HCT116 (cell line): Measurements from ENCODE around the gene LMAN1L. TPM values are rescaled to one million over a fixed set of nuclear protein-coding genes. Genes with fewer than 3 reads are reported as not detected.
A peak's percentile ranks its signal among the peaks of the same experiment; 100 is the strongest.

Experiments used
- ATAC-seq: fragments of 200-7000 bp; cut with Tn5 transposase; 2 replicates; pipeline ENCODE4 v1.9.1; 2020; ENCODE audit warnings: mild to moderate bottlenecking, moderate library complexity
- BruUV-seq: library from RNA; stranded (reverse); fragments of 400-500 nt; replicated peaks from 2 replicates; lab custom pipeline; 2021; lab: Mats Ljungman, UMichigan
- CTCF ChIA-PET: fragments of 300-600 bp; sonication (Branson Sonifier 250); formaldehyde crosslinking; loops from one replicate; lab custom pipeline; 2021; ENCODE audit warnings: antibody characterized with exemption; lab: Charles Lee
- POLR2A ChIA-PET: fragments of 300-600, 350-600 bp; sonication (Branson Sonifier 250); formaldehyde crosslinking; loops from one replicate; lab custom pipeline; 2021; ENCODE audit warnings: antibody characterized with exemption; lab: Charles Lee
- RAD21 ChIA-PET, 2 experiments: fragments of 300-600 bp; sonication (Branson Sonifier 250); formaldehyde crosslinking; loops; one replicate each; lab custom pipeline; 2023; ENCODE audit warnings: low total read pairs in 2 of 2; ENCODE audit not compliant: uncharacterized antibody in 2 of 2, unreplicated experiment in 2 of 2, low non-redundant PET in 1 of 2; lab: Charles Lee
- DNase-seq: peaks from one replicate; pipeline ENCODE4 v3.0.0-alpha.2; 2010; ENCODE audit warnings: low read depth, low spot score
- H2AFZ ChIP-seq: fragments of 200-600 bp; shearing (Covaris generic), sonication (generic); 2 replicates; pipeline ENCODE4 v1.6.1; 2017; ENCODE audit warnings: low read depth, mixed run types, mixed read lengths, antibody characterized with exemption, low read length; ENCODE audit not compliant: poor library complexity, severe bottlenecking
- H3K27ac ChIP-seq: 2 replicates; pipeline ENCODE4 v1.5.1; 2012; ENCODE audit warnings: low read depth, low read length
- H3K27me3 ChIP-seq: fragments of 200-600 bp; sonication (generic); 2 replicates; pipeline ENCODE4 v1.6.1; 2016; ENCODE audit warnings: mixed run types, low read length, mixed read lengths; ENCODE audit not compliant: insufficient read depth
- H3K36me3 ChIP-seq, 2 experiments: fragments of 200-500 bp in 1 of 2; fragments of 200-600 bp in 1 of 2; sonication (Bioruptor generic) in 1 of 2; sonication (generic) in 1 of 2; 2 replicates each; pipeline versions ENCODE4 v1.5.1 to v1.6.1; 2014 to 2016; ENCODE audit warnings: low read length in 2 of 2, inconsistent platforms in 1 of 2, mixed read lengths in 1 of 2, mixed run types in 1 of 2; ENCODE audit not compliant: insufficient read depth in 2 of 2, control insufficient read depth in 1 of 2
- H3K4me1 ChIP-seq, 2 experiments: fragments of 200-600 bp in 1 of 2; sonication (generic) in 1 of 2; 2 replicates each; pipeline versions ENCODE4 v1.5.1 to v1.6.1; 2012 to 2017; ENCODE audit warnings: low read length in 2 of 2, inconsistent platforms in 1 of 2, mild to moderate bottlenecking in 1 of 2, mixed read lengths in 1 of 2, mixed run types in 1 of 2, moderate library complexity in 1 of 2; ENCODE audit not compliant: insufficient read depth in 2 of 2, control insufficient read depth in 1 of 2
- H3K4me2 ChIP-seq: fragments of 200-600 bp; sonication (generic); 2 replicates; pipeline ENCODE4 v1.6.1; 2017; ENCODE audit warnings: mixed run types, low read length, mixed read lengths
- H3K4me3 ChIP-seq, 2 experiments: fragments of 200-600 bp in 1 of 2; sonication (generic) in 1 of 2; replicated peaks in 1 of 2; 2 replicates each; pipeline ENCODE4 v1.5.1; 2011 to 2016; ENCODE audit warnings: low read length in 2 of 2, control low read depth in 1 of 2, low read depth in 1 of 2, mild to moderate bottlenecking in 1 of 2, mixed read lengths in 1 of 2, mixed run types in 1 of 2
- H3K79me2 ChIP-seq: fragments of 200-600 bp; sonication (generic); 2 replicates; pipeline ENCODE4 v1.6.1; 2017; ENCODE audit warnings: mild to moderate bottlenecking, mixed run types, low read length, moderate library complexity, mixed read lengths; ENCODE audit not compliant: insufficient read depth
- H3K9ac ChIP-seq: fragments of 200-600 bp; sonication (generic); 2 replicates; pipeline ENCODE4 v1.6.1; 2016; ENCODE audit warnings: low read length, mixed read lengths
- H3K9me2 ChIP-seq: fragments of 200-600 bp; sonication (generic), shearing (Covaris generic); 2 replicates; pipeline ENCODE4 v1.6.1; 2017; ENCODE audit warnings: mixed run types, mild to moderate bottlenecking, moderate library complexity; ENCODE audit not compliant: insufficient read depth
- H3K9me3 ChIP-seq, 2 experiments: fragments of 200-500 bp in 1 of 2; fragments of 200-600 bp in 1 of 2; sonication (Bioruptor generic) in 1 of 2; sonication (generic) in 1 of 2; 2 replicates each; pipeline ENCODE4 v1.6.1; 2014 to 2017; ENCODE audit warnings: low read length in 2 of 2, mixed read lengths in 2 of 2, inconsistent platforms in 1 of 2, low read depth in 1 of 2, mild to moderate bottlenecking in 1 of 2, mixed run types in 1 of 2, moderate library complexity in 1 of 2; ENCODE audit not compliant: control insufficient read depth in 1 of 2, insufficient read depth in 1 of 2
- H4K20me1 ChIP-seq: fragments of 200-600 bp; sonication (generic), shearing (Covaris generic); 2 replicates; pipeline ENCODE4 v1.6.1; 2017; ENCODE audit warnings: mixed run types, mild to moderate bottlenecking, moderate library complexity; ENCODE audit not compliant: insufficient read depth
- EZH2phosphoT487 ChIP-seq: fragments of 200-600 bp; IDR thresholded peaks from 2 replicates; pipeline ENCODE4 v1.6.1; 2018; ENCODE audit warnings: antibody characterized with exemption, borderline replicate concordance
- JUND ChIP-seq: IDR thresholded peaks from 2 replicates; pipeline ENCODE4 v1.6.1; 2012
- POLR2AphosphoS5 ChIP-seq: IDR thresholded peaks from 2 replicates; pipeline ENCODE4 v1.6.1; 2011; ENCODE audit warnings: mild to moderate bottlenecking, low read depth, low read length, moderate library complexity
- SIN3A ChIP-seq: IDR thresholded peaks from 2 replicates; pipeline ENCODE4 v1.6.1; 2012; ENCODE audit warnings: low read depth
- YY1 ChIP-seq: IDR thresholded peaks from 2 replicates; pipeline ENCODE4 v1.6.1; 2011; ENCODE audit warnings: low read length, low read depth, moderate library complexity, mild to moderate bottlenecking; ENCODE audit not compliant: insufficient replicate concordance; ENCODE audit errors: extremely low read depth
- ZFX ChIP-seq: fragments of 450-650 bp; IDR thresholded peaks from 2 replicates; pipeline ENCODE4 v1.6.1; 2017
- ZNF274 ChIP-seq: fragments of 200-500 bp; sonication (Bioruptor generic); IDR thresholded peaks from 2 replicates; pipeline ENCODE4 v1.6.1; 2014; ENCODE audit warnings: mild to moderate bottlenecking, low read depth, low read length, inconsistent platforms
- intact Hi-C: fragments of 100-400 bp; cut with micrococcal nuclease; formaldehyde crosslinking; loops from 2 replicates; pipeline ENCODE4 v1.10.0; 2022
- total RNA-seq: library from RNA; stranded (reverse); gene quantifications from one replicate; pipeline ENCODE4 v1.2.1, GENCODE V29; 2021; ENCODE audit not compliant: unreplicated experiment
- TF ChIP-seq, protein P1 (sequence below), 3 experiments: fragments of 200-600 bp in 1 of 3; sonication (generic) in 1 of 3; IDR thresholded peaks in 2 of 3; conservative IDR thresholded peaks in 1 of 3; 2 replicates each; pipeline ENCODE4 v1.5.1; 2012 to 2017; ENCODE audit warnings: low read depth in 2 of 3, low read length in 2 of 3, antibody characterized with exemption in 1 of 3, borderline replicate concordance in 1 of 3, control low read depth in 1 of 3, mild to moderate bottlenecking in 1 of 3, mixed read lengths in 1 of 3, mixed run types in 1 of 3, moderate library complexity in 1 of 3; ENCODE audit not compliant: insufficient read depth in 1 of 3

LMAN1L gene
- total RNA-seq, 1 experiment from 2014 or later = 0.17 TPM

DNA sequence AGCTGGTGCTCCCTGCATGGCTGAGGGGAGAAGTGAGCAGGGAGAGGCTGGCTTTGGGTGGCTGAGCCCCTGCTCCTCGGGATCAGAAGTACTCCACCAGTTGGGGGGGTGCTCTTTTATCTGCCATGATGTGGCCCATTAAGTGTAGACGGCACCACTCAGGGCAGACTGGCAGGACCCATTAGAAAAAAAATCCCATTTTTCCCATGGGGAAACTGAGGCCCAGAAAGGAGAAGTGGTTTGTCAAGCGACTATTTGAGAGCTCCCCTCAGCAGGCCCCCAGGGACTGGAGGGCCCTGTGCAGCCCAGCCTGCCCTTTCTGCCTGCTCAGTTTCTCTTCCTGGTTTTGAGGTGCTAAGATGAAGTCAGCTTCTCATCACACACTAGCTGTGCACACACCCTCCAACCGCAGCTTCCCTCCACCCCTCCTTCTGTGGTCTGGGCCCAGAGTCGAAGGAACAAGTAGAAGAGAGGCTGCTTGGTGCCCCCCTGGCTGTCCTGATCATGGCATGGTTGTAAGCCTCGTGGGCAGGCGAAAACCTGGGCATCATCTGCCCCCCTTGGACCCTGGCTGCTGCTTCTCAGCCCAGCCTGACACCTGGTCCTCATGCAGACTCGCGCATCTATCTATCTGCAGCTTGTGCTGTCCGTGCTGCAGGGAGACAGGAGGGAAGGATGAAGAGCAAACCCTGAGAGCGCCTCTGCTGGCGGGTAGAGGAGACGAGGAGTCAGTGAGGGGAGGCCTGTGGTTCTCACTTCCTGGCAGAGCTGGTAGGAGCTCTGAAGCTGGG is 25.2 kb upstream of the LMAN1L start:
- no peak overlapping the region for H2AFZ ChIP-seq
- H3K79me2 ChIP-seq = peaks cover 97% of the 10 kb centered on the region
- DNase-seq (no peak), ATAC-seq (peak; percentile 69)
- POLR2A ChIA-PET = no interaction called here
- H3K36me3 ChIP-seq = peaks cover 0 to 5% of the 10 kb centered on the region in 2 experiments; a peak in 3 of 4 replicates
- no peak overlapping the region; the same call in 1 of the 2 replicates for H3K27ac ChIP-seq
- H3K4me3 ChIP-seq = no peak overlapping the region
- no peaks in the 10 kb centered on the region for H3K27me3 ChIP-seq
- H3K4me1 ChIP-seq = peaks cover 20 to 42% of the 10 kb centered on the region in 2 experiments
- CTCF ChIA-PET = interaction anchor here (1.1 to 2.7 kb wide), 7 partner anchors 9 to 18 kb away, joined by 3 to 12 read pairs (median 4); no protein-coding TSS in a partner anchor
- H3K9me3 ChIP-seq = no peaks in the 10 kb centered on the region
- H4K20me1 ChIP-seq = peaks cover 12% of the 10 kb centered on the region; the same call in 1 of the 2 replicates
- intact Hi-C loops = loop anchor here (10.0 kb wide), 1 partner anchor 417 kb away; the partner anchor contains the start of gene C15orf39
- no peak overlapping the region for H3K9ac ChIP-seq
- no peak overlapping the region for H3K4me2 ChIP-seq
- H3K9me2 ChIP-seq = no peaks in the 10 kb centered on the region
- no peak for TF ChIP-seq SIN3A
- TF ChIP-seq, protein P1, sequence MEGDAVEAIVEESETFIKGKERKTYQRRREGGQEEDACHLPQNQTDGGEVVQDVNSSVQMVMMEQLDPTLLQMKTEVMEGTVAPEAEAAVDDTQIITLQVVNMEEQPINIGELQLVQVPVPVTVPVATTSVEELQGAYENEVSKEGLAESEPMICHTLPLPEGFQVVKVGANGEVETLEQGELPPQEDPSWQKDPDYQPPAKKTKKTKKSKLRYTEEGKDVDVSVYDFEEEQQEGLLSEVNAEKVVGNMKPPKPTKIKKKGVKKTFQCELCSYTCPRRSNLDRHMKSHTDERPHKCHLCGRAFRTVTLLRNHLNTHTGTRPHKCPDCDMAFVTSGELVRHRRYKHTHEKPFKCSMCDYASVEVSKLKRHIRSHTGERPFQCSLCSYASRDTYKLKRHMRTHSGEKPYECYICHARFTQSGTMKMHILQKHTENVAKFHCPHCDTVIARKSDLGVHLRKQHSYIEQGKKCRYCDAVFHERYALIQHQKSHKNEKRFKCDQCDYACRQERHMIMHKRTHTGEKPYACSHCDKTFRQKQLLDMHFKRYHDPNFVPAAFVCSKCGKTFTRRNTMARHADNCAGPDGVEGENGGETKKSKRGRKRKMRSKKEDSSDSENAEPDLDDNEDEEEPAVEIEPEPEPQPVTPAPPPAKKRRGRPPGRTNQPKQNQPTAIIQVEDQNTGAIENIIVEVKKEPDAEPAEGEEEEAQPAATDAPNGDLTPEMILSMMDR (IDR thresholded peaks at IDR 0.05 in 2 of 3, conservative IDR thresholded peaks at IDR 0.05 in 1 of 3; ENCODE audit: borderline replicate concordance in 1 of 3, insufficient read depth in 1 of 3, low read depth in 2 of 3, low read length in 2 of 3) = peak in 2 of 3 experiments; percentile 50 to 52; a peak in 4 of 6 replicates
- no TSS peak for BruUV-seq
- RAD21 ChIA-PET = no interaction called here

DNA sequence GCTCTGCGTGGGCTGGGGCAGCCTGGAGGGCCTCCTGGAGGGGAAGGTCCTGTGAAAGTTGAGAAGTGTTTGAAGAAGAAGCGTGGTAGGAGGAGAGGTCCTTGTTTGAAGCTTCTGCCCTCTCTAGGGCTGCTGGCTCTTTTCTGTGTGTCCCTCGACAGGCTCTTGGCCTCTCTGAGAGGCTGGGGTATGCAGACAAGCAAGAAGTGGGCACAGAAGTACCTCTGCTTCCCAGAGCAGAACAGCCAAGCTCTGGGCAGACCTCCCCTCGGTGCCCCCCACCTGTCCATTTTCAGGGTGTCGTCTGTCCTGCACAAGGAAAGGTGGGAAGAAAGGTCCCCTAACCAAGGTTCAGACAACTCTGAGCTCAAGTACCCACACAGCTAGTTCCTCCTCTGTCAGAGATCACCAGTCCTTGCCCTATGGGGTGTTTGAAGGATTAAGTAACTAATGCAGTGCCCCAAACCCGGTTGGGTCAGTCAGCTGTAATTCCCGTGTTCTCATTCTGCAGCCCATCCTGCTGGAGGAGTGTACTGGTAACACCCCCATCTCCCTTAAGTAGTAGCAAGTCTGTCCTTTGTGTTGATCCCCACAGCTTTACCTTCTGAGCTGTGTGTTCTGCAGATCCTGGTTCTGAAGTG is 24.5 kb upstream of the LMAN1L start:
- ChIA-PET RAD21 (no interaction called here), CTCF (interaction anchor here (1.1 to 2.7 kb wide), 7 partner anchors 9 to 19 kb away, joined by 3 to 12 read pairs (median 4); no protein-coding TSS in a partner anchor), POLR2A (no interaction called here)
- H3K79me2 ChIP-seq = peaks cover 97% of the 10 kb centered on the region
- no peaks in the 10 kb centered on the region for H3K27me3 ChIP-seq
- intact Hi-C loops = loop anchor here (10.0 kb wide), 1 partner anchor 417 kb away; the partner anchor contains the start of gene C15orf39
- H3K4me3 ChIP-seq = no peak overlapping the region
- H3K36me3 ChIP-seq = peaks cover 0 to 5% of the 10 kb centered on the region in 2 experiments; a peak in 3 of 4 replicates
- H3K27ac ChIP-seq = no peak overlapping the region; the same call in 1 of the 2 replicates
- no peak overlapping the region for H3K4me2 ChIP-seq
- H3K9me2 ChIP-seq = no peaks in the 10 kb centered on the region
- H3K9me3 ChIP-seq = no peaks in the 10 kb centered on the region
- H3K9ac ChIP-seq = no peak overlapping the region
- no peak overlapping the region for H2AFZ ChIP-seq
- DNase-seq = no peak
- no peak for ATAC-seq
- H4K20me1 ChIP-seq = peaks cover 12% of the 10 kb centered on the region; the same call in 1 of the 2 replicates
- no TSS peak for BruUV-seq
- peaks cover 20 to 39% of the 10 kb centered on the region in 2 experiments for H3K4me1 ChIP-seq
- TF ChIP-seq ZFX (no peak), JUND (no peak), YY1 (no peak), ZNF274 (no peak), EZH2phosphoT487 (no peak), POLR2AphosphoS5 (no peak)
- TF ChIP-seq, protein P1 (IDR thresholded peaks at IDR 0.05 in 2 of 3, conservative IDR thresholded peaks at IDR 0.05 in 1 of 3; ENCODE audit: borderline replicate concordance in 1 of 3, insufficient read depth in 1 of 3, low read depth in 2 of 3, low read length in 2 of 3) = 0 out of 6 replicates have a peak, but pooled peaks of 1 of the 3 experiments have one; percentile 2
